A673 (cell line): ENCODE measurements around the gene SMARCA4.

Experiments
- EZH2 ChIP-seq: fragments of 200-600 bp; sonication (generic); IDR thresholded peaks from 2 replicates; pipeline ENCODE4 v1.6.1; 2017; ENCODE audit warnings: borderline replicate concordance, low read depth, mild to moderate bottlenecking, mixed read lengths, antibody characterized with exemption, low read length; ENCODE audit not compliant: poor library complexity, severe bottlenecking
- TF ChIP-seq, protein P1 (sequence below): fragments of 300-800, 200-600 bp; sonication (generic); conservative IDR thresholded peaks from 2 replicates; pipeline ENCODE4 v1.5.1; 2017; ENCODE audit warnings: low read depth, mild to moderate bottlenecking, antibody characterized with exemption, low read length, moderate library complexity, mixed read lengths

- TF ChIP-seq, protein P1, sequence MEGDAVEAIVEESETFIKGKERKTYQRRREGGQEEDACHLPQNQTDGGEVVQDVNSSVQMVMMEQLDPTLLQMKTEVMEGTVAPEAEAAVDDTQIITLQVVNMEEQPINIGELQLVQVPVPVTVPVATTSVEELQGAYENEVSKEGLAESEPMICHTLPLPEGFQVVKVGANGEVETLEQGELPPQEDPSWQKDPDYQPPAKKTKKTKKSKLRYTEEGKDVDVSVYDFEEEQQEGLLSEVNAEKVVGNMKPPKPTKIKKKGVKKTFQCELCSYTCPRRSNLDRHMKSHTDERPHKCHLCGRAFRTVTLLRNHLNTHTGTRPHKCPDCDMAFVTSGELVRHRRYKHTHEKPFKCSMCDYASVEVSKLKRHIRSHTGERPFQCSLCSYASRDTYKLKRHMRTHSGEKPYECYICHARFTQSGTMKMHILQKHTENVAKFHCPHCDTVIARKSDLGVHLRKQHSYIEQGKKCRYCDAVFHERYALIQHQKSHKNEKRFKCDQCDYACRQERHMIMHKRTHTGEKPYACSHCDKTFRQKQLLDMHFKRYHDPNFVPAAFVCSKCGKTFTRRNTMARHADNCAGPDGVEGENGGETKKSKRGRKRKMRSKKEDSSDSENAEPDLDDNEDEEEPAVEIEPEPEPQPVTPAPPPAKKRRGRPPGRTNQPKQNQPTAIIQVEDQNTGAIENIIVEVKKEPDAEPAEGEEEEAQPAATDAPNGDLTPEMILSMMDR: no peak
- TF ChIP-seq EZH2: no peak
Measured at GRCh38 chr19:11012507-11012906, 51.7 kb downstream of the SMARCA4 start.
